PC-9 (cell line): ENCODE data around the gene CIITA. TPM values are rescaled to one million over a fixed set of nuclear protein-coding genes. Genes with fewer than 3 reads are reported as not detected.

Experiments used
- BruUV-seq: library from RNA; stranded (reverse); fragments of 400-500 nt; replicated peaks from 2 replicates; lab custom pipeline; 2021; lab: Mats Ljungman, UMichigan
- CTCF ChIA-PET: fragments of 300-600 bp; sonication (Branson Sonifier 250); formaldehyde crosslinking; loops from one replicate; lab custom pipeline; 2022; ENCODE audit warnings: antibody characterized with exemption; lab: Charles Lee
- POLR2A ChIA-PET: fragments of 300-600 bp; sonication (Branson Sonifier 250); formaldehyde crosslinking; loops from one replicate; lab custom pipeline; 2022; ENCODE audit warnings: antibody characterized with exemption; ENCODE audit not compliant: unreplicated experiment; lab: Charles Lee
- DNase-seq, 2 experiments: peaks; one replicate each; pipeline versions ENCODE4 v3.0.0 to v3.0.0-alpha.2; 2015 to 2022; ENCODE audit warnings: mixed read lengths in 1 of 2
- H2AFZ ChIP-seq: fragments of 200-600 bp; sonication (generic); 2 replicates; pipeline ENCODE4 v1.8.1; 2017; ENCODE audit warnings: antibody characterized with exemption
- H3F3A ChIP-seq: fragments of 200-600 bp; sonication (generic); 2 replicates; pipeline ENCODE4 v1.8.1; 2017; ENCODE audit warnings: antibody characterized with exemption, mild to moderate bottlenecking, low read depth; ENCODE audit not compliant: insufficient read depth
- H3K27ac ChIP-seq: fragments of 200-600 bp; sonication (generic); 2 replicates; pipeline ENCODE4 v1.6.1; 2016; ENCODE audit warnings: mixed run types
- H3K27me3 ChIP-seq: fragments of 200-600 bp; sonication (generic); 2 replicates; pipeline ENCODE4 v1.6.1; 2016; ENCODE audit warnings: low read depth, mixed run types; ENCODE audit not compliant: insufficient read depth
- H3K36me3 ChIP-seq: fragments of 200-600 bp; sonication (generic); 2 replicates; pipeline ENCODE4 v1.6.1; 2016; ENCODE audit warnings: low read depth, mixed run types
- H3K4me1 ChIP-seq: fragments of 200-600 bp; sonication (generic); replicated peaks from 2 replicates; pipeline ENCODE4 v1.6.1; 2016; ENCODE audit warnings: mixed run types; ENCODE audit not compliant: insufficient read depth
- H3K4me2 ChIP-seq: fragments of 200-600 bp; sonication (generic); 2 replicates; pipeline ENCODE4 v1.6.1; 2017; ENCODE audit warnings: mixed run types
- H3K4me3 ChIP-seq: fragments of 200-600 bp; sonication (generic); 2 replicates; pipeline ENCODE4 v1.6.1; 2016; ENCODE audit warnings: mixed run types
- H3K79me2 ChIP-seq: fragments of 200-600 bp; sonication (generic); 2 replicates; pipeline ENCODE4 v1.6.1; 2017; ENCODE audit warnings: low read depth, mixed run types
- H3K9me2 ChIP-seq: fragments of 200-600 bp; sonication (generic); 2 replicates; pipeline ENCODE4 v1.8.1; 2017; ENCODE audit warnings: mild to moderate bottlenecking; ENCODE audit not compliant: insufficient read depth
- H3K9me3 ChIP-seq: fragments of 200-600 bp; sonication (generic); 2 replicates; pipeline ENCODE4 v1.8.1; 2016; ENCODE audit warnings: low read depth; ENCODE audit not compliant: insufficient read depth
- H4K20me1 ChIP-seq: fragments of 200-600 bp; sonication (generic); 2 replicates; pipeline ENCODE4 v1.8.1; 2017; ENCODE audit not compliant: insufficient read depth
- EZH2 ChIP-seq: fragments of 200-600 bp; sonication (generic); IDR thresholded peaks from 2 replicates; pipeline ENCODE4 v1.8.0; 2017; ENCODE audit warnings: antibody characterized with exemption, low read depth
- intact Hi-C: fragments of 100-400 bp; cut with micrococcal nuclease; formaldehyde crosslinking; loops from one replicate; pipeline ENCODE4 v1.10.0; 2022; ENCODE audit not compliant: unreplicated experiment
- total RNA-seq: library from RNA; stranded (reverse); gene quantifications from 2 replicates; pipeline ENCODE4 v1.2.3, GENCODE V29; 2021
- TF ChIP-seq, protein P1 (sequence below): fragments of 200-600 bp; sonication (generic); conservative IDR thresholded peaks from 2 replicates; pipeline ENCODE4 v1.6.1; 2017; ENCODE audit warnings: mixed run types, antibody characterized with exemption, mild to moderate bottlenecking, moderate library complexity

CIITA gene
- total RNA-seq, 1 experiment from 2014 or later = 1.7 TPM

DNA sequence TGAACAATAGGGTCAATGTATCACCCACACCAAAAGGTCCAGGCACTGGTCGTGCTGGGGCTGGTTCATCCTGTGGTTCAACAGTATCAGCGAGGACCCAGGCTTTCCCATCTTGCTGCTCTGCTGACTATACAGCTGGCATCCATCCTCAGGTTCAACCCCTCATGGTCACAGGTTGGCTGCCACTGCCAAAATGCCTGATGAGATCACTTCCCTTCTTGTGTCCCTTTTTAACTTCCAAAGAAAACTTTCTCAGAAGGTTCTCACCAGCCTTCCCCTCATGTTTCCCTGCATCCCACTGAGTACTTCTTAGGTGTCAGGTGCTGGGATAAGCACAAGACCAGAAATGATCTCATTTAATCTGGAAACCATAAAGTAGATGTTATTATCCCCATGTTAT lies 93.1 kb downstream of the CIITA start:
- Histone ChIP-seq H3K27ac (no peak overlapping the region), H4K20me1 (no peaks in the 10 kb centered on the region), H3K4me2 (no peak overlapping the region), H3K79me2 (no peaks in the 10 kb centered on the region), H2AFZ (no peak overlapping the region), H3F3A (no peaks in the 10 kb centered on the region; the same call in 1 of the 2 replicates), H3K36me3 (no peaks in the 10 kb centered on the region; the same call in 1 of the 2 replicates), H3K27me3 (no peaks in the 10 kb centered on the region), H3K4me3 (no peak overlapping the region), H3K9me2 (no peaks in the 10 kb centered on the region), H3K4me1 (peaks cover 9% of the 10 kb centered on the region), H3K9me3 (no peaks in the 10 kb centered on the region)
- no peak for DNase-seq
- ChIA-PET CTCF (interaction anchor here (0.7 kb wide), 1 partner anchor 228 kb away, joined by 11 read pairs; no protein-coding TSS in a partner anchor), POLR2A (no interaction called here)
- TF ChIP-seq EZH2 = no peak
- TF ChIP-seq, protein P1, sequence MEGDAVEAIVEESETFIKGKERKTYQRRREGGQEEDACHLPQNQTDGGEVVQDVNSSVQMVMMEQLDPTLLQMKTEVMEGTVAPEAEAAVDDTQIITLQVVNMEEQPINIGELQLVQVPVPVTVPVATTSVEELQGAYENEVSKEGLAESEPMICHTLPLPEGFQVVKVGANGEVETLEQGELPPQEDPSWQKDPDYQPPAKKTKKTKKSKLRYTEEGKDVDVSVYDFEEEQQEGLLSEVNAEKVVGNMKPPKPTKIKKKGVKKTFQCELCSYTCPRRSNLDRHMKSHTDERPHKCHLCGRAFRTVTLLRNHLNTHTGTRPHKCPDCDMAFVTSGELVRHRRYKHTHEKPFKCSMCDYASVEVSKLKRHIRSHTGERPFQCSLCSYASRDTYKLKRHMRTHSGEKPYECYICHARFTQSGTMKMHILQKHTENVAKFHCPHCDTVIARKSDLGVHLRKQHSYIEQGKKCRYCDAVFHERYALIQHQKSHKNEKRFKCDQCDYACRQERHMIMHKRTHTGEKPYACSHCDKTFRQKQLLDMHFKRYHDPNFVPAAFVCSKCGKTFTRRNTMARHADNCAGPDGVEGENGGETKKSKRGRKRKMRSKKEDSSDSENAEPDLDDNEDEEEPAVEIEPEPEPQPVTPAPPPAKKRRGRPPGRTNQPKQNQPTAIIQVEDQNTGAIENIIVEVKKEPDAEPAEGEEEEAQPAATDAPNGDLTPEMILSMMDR = no peak
- intact Hi-C loops = loop anchor here (2.0 to 5.0 kb wide), 5 partner anchors 427 to 1097 kb away; no protein-coding TSS in a partner anchor
- BruUV-seq = no TSS peak

GRCh38 chr16:10971560-10971961 lies 94.6 kb downstream of the CIITA start:
- H3K27ac ChIP-seq = no peak overlapping the region
- peaks cover 9% of the 10 kb centered on the region for H3K4me1 ChIP-seq
- intact Hi-C loops = loop anchor here (1.0 to 5.0 kb wide), 7 partner anchors 284 to 1096 kb away; no protein-coding TSS in a partner anchor
- H2AFZ ChIP-seq = no peak overlapping the region
- peak; percentile 80 to 82 for DNase-seq
- no peaks in the 10 kb centered on the region for H3K27me3 ChIP-seq
- no peak overlapping the region for H3K4me3 ChIP-seq
- no peaks in the 10 kb centered on the region; the same call in 1 of the 2 replicates for H3F3A ChIP-seq
- H3K36me3 ChIP-seq = no peaks in the 10 kb centered on the region; the same call in 1 of the 2 replicates
- ChIA-PET CTCF (interaction anchor here (0.5 to 1.4 kb wide), 8 partner anchors 18 to 560 kb away, joined by 3 to 10 read pairs (median 3); partner anchors contain the start of gene SOCS1), POLR2A (interaction anchor here (0.5 to 0.6 kb wide), 6 partner anchors 283 to 986 kb away, joined by 3 to 13 read pairs (median 4); partner anchors contain the start of gene SOCS1)
- TF ChIP-seq, protein P1 = peak; percentile 89
- TF ChIP-seq EZH2 = no peak
- BruUV-seq = no TSS peak
- peak overlapping the region; percentile 41 for H3K4me2 ChIP-seq
- H3K9me2 ChIP-seq = no peaks in the 10 kb centered on the region
- H4K20me1 ChIP-seq = no peaks in the 10 kb centered on the region
- H3K79me2 ChIP-seq = no peaks in the 10 kb centered on the region
- no peaks in the 10 kb centered on the region for H3K9me3 ChIP-seq

DNA sequence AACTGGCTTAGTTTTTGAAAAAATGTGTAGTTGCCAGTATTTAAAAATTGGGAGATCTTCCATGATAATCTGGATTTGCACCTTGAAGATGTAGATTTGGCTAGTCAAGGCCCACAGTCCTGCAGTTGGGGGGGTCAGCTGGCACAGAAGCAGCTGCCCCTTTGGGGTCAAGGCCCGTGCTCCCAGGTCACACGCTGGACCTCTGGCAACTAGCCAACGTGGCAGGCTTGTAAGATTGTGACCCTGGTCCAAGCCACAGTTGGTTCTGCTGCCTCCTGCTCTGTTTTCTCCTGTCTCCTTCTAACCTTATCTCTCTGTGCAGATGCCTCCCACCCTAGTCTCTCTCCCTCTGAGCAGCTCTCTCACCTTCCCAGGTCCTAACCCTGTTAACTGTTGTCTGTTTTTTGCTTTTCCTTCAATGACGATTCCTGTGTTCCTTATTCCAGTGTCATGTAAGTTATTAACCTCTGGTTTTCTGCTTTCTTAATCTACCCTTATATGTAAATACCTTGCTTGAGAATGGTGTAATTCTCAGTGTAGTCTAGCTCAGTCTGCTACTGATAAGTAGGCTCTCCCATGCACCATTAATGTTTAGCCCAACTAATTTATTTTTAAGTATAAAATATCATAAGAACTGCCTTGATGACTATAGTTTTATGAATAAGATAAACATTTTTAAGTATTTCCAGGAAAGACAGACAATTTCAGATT lies 95.3 kb downstream of the CIITA start:
- intact Hi-C loops = loop anchor here (5.0 kb wide), 2 partner anchors 560 to 1095 kb away; no protein-coding TSS in a partner anchor

More for the DNA sequence above, 95.3 kb downstream of the CIITA start:
- no peak overlapping the region for H3K4me3 ChIP-seq
- peaks cover 9% of the 10 kb centered on the region for H3K4me1 ChIP-seq
- no peaks in the 10 kb centered on the region for H3K9me2 ChIP-seq
- H3K27ac ChIP-seq = no peak overlapping the region
- H2AFZ ChIP-seq = no peak overlapping the region
- POLR2A ChIA-PET = no interaction called here
- no peaks in the 10 kb centered on the region; the same call in 1 of the 2 replicates for H3F3A ChIP-seq
- no peaks in the 10 kb centered on the region for H4K20me1 ChIP-seq
- no peaks in the 10 kb centered on the region; the same call in 1 of the 2 replicates for H3K36me3 ChIP-seq
- no peak for DNase-seq
- no TSS peak for BruUV-seq
- H3K9me3 ChIP-seq = no peaks in the 10 kb centered on the region
- CTCF ChIA-PET = interaction anchor here (0.5 kb wide), 1 partner anchor 19 kb away, joined by 7 read pairs; no protein-coding TSS in a partner anchor
- peak overlapping the region; percentile 41 for H3K4me2 ChIP-seq
- no peaks in the 10 kb centered on the region for H3K79me2 ChIP-seq
- H3K27me3 ChIP-seq = no peaks in the 10 kb centered on the region
- TF ChIP-seq, protein P1 = no peak
- TF ChIP-seq EZH2 = no peak
